AG04450 (cell line): ENCODE measurements around the gene SLFN11. TPM values are rescaled to one million over a fixed set of nuclear protein-coding genes. Genes with fewer than 3 reads are reported as not detected.

Experiments used
- CTCF ChIA-PET: fragments of 300-600, 350-600 bp; formaldehyde crosslinking; extraction: SDS; loops from one replicate; lab custom pipeline; 2022; ENCODE audit warnings: antibody characterized with exemption, inconsistent platforms; lab: Charles Lee
- POLR2A ChIA-PET: fragments of 350-600 bp; formaldehyde crosslinking; extraction: SDS; loops from one replicate; lab custom pipeline; 2021; ENCODE audit warnings: antibody characterized with exemption, inconsistent platforms; lab: Yijun Ruan, JAX
- DNase-seq: peaks from one replicate; pipeline ENCODE4 v3.0.0-alpha.2; 2011; ENCODE audit warnings: low read depth, low spot score
- H3K27ac ChIP-seq: one replicate; pipeline ENCODE4 v1.5.1; 2012; ENCODE audit warnings: low read depth, low read length, control low read depth
- H3K27me3 ChIP-seq: one replicate; pipeline ENCODE4 v1.6.0; 2012; ENCODE audit warnings: low read length; ENCODE audit not compliant: control insufficient read depth, insufficient read depth
- H3K4me3 ChIP-seq: 2 replicates; pipeline ENCODE4 v1.5.1; 2011; ENCODE audit warnings: mild to moderate bottlenecking, low read depth, low read length, control low read depth
- H3K9me3 ChIP-seq: 2 replicates; pipeline ENCODE4 v1.5.1; 2012; ENCODE audit warnings: low read length; ENCODE audit not compliant: control insufficient read depth, insufficient read depth
- CTCF ChIP-seq: IDR thresholded peaks from 2 replicates; pipeline ENCODE4 v1.5.1; 2011; ENCODE audit warnings: low read depth, low read length, control low read depth, inconsistent platforms
- polyA plus RNA-seq: library from polyadenylated mRNA; depleted of rRNA; stranded (reverse); fragments of >200 nt; gene quantifications from 2 replicates; pipeline ENCODE4 v1.2.3, GENCODE V29; 2011

SLFN11 gene
- polyA plus RNA-seq, 1 experiment = 73.2 TPM

- H3K4me3 ChIP-seq = no peak overlapping the region
- POLR2A ChIA-PET = interaction anchor here (0.6 kb wide), 1 partner anchor 58 kb away, joined by 4 read pairs; no protein-coding TSS in a partner anchor
- H3K27me3 ChIP-seq = peaks cover 2% of the 10 kb centered on the region
- no peak overlapping the region for H3K27ac ChIP-seq
- DNase-seq = no peak
- TF ChIP-seq CTCF = no peak
- no peaks in the 10 kb centered on the region for H3K9me3 ChIP-seq
- CTCF ChIA-PET = interaction anchor here (7.3 kb wide), 1 partner anchor 223 kb away, joined by 306 read pairs; the partner anchor contains the start of gene SLFN12L
Observed at GRCh38 chr17:35315971-35316370, 57.5 kb downstream of the SLFN11 start.

GRCh38 chr17:35315283-35315682 lies 58.1 kb downstream of the SLFN11 start:
- Histone ChIP-seq H3K27me3 (peaks cover 2% of the 10 kb centered on the region), H3K4me3 (no peak overlapping the region), H3K27ac (no peak overlapping the region), H3K9me3 (no peaks in the 10 kb centered on the region)
- no peak for TF ChIP-seq CTCF
- ChIA-PET CTCF (interaction anchor here (1.2 to 7.3 kb wide), 2 partner anchors 224 to 432 kb away, joined by 3 to 306 read pairs; partner anchors contain the start of gene SLFN12L), POLR2A (no interaction called here)
- DNase-seq = peak; percentile 21

GRCh38 chr17:35314415-35315216 lies 58.8 kb downstream of the SLFN11 start:
- Histone ChIP-seq H3K27ac (no peak overlapping the region), H3K4me3 (no peak overlapping the region), H3K9me3 (no peaks in the 10 kb centered on the region), H3K27me3 (peaks cover 2% of the 10 kb centered on the region)
- ChIA-PET CTCF (interaction anchor here (1.2 to 7.3 kb wide), 2 partner anchors 225 to 433 kb away, joined by 3 to 306 read pairs; partner anchors contain the start of gene SLFN12L), POLR2A (no interaction called here)
- TF ChIP-seq CTCF = no peak
- no peak for DNase-seq

- no peak for DNase-seq
- CTCF ChIA-PET = interaction anchor here (0.8 to 7.3 kb wide), 14 partner anchors 14 to 265 kb away, joined by 3 to 306 read pairs (median 6); partner anchors contain the start of genes PEX12 and SLFN12L
- POLR2A ChIA-PET = no interaction called here
Observed at GRCh38 chr17:35313875-35314409, 59.5 kb downstream of the SLFN11 start.

More at GRCh38 chr17:35313875-35314409, 59.5 kb downstream of the SLFN11 start:
- Histone ChIP-seq H3K27me3 (no peaks in the 10 kb centered on the region), H3K27ac (no peak overlapping the region), H3K9me3 (no peaks in the 10 kb centered on the region), H3K4me3 (no peak overlapping the region)
- TF ChIP-seq CTCF = no peak
